SK-N-SH treated with all-trans-retinoic acid at 6 μM for 48 hours (cell line): ENCODE measurements around the gene RAB31.

Experiments used
- ARNTL ChIP-seq: fragments of 450-650 bp; formaldehyde crosslinking; IDR thresholded peaks from 2 replicates; pipeline ENCODE4 v1.5.0; 2020; ENCODE audit warnings: low read depth, mild to moderate bottlenecking, moderate library complexity, borderline replicate concordance
- RARB ChIP-seq: fragments of 250-450 bp; sonication (Bioruptor Pico); IDR thresholded peaks from 2 replicates; pipeline ENCODE4 v1.8.0; 2021; ENCODE audit warnings: mild to moderate bottlenecking, moderate library complexity
- ZFP3 ChIP-seq: fragments of 250-450 bp; sonication (Bioruptor Pico); IDR thresholded peaks from 2 replicates; pipeline ENCODE4 v1.5.0; 2020; ENCODE audit warnings: mild to moderate bottlenecking, moderate library complexity
- TF ChIP-seq, protein P1 (sequence below): fragments of 250-450 bp; sonication (Bioruptor Pico); IDR thresholded peaks from 2 replicates; pipeline ENCODE4 v1.8.0; 2020; ENCODE audit warnings: mild to moderate bottlenecking, moderate library complexity, borderline replicate concordance

DNA sequence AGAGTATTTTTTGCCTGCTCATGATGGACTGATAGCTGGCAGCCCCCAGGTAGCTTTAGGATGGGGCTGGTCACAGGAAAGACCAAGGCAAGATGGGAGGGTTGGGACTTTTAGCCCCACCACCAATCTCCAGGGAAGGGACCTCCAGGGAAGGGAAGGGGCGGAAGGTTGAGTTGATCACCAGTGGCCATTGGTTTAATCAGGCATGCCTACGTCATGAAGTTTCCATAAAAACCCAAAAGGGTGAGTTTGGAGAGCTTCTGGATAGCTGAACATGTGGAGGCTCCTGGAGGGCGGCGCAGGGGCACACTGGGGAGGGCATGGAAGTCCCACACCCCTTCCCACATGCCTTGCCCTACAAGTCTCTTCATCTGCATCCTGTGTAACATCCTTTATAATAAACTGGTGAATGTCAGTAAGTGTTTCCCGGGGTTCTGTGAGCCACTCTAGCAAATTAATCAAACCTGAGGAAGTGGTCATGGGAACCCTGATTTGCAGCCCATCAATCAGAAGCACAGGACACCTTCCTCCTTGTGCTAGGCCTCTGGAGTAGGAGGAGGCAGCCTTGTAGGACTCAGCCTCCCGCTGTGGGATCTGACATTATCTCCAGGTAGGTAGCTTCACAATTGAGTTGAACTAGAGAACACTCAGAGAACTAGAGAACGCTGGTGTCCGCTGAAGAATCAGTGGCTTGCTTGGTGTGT is 30.3 kb downstream of the RAB31 start:
- TF ChIP-seq ZFP3 (CRISPR knock-in tag) (no peak), RARB (CRISPR knock-in tag) (no peak), ARNTL (CRISPR knock-in tag) (no peak)
- TF ChIP-seq, protein P1, sequence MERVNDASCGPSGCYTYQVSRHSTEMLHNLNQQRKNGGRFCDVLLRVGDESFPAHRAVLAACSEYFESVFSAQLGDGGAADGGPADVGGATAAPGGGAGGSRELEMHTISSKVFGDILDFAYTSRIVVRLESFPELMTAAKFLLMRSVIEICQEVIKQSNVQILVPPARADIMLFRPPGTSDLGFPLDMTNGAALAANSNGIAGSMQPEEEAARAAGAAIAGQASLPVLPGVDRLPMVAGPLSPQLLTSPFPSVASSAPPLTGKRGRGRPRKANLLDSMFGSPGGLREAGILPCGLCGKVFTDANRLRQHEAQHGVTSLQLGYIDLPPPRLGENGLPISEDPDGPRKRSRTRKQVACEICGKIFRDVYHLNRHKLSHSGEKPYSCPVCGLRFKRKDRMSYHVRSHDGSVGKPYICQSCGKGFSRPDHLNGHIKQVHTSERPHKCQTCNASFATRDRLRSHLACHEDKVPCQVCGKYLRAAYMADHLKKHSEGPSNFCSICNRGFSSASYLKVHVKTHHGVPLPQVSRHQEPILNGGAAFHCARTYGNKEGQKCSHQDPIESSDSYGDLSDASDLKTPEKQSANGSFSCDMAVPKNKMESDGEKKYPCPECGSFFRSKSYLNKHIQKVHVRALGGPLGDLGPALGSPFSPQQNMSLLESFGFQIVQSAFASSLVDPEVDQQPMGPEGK (CRISPR knock-in tag), result no peak
